NCI-H1105 treated with DMSO at 0.1 percent for 48 hours (cell line): Measurements from ENCODE around the gene NELL2.

Experiments
- DNase-seq: peaks from one replicate; lab custom pipeline; 2025; lab: John Stamatoyannopoulos, UW

The NELL2 gene

GRCh38 chr12:44616402-44616801, 259.7 kb downstream of the NELL2 start:
- DNase-seq, result peak; percentile 62

DNA sequence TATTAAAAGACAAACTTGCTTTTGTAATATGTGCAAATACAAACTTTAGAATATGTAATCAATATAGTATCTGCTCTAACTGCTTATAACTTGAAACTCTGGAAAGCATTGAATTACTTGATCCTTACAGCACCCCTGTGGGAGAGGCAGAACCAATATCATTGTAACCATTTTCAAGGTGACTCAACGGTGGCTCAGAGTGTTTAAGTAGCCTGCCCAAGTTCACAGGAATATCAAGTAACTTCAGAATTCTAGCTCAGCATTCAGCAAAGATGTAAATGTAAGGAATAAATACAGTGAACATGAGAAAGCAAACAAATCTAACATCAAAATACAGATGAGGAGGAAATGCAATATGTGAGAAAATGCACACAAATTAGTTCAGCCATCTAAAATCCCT, 264.6 kb downstream of the NELL2 start:
- DNase-seq, result no peak

DNA sequence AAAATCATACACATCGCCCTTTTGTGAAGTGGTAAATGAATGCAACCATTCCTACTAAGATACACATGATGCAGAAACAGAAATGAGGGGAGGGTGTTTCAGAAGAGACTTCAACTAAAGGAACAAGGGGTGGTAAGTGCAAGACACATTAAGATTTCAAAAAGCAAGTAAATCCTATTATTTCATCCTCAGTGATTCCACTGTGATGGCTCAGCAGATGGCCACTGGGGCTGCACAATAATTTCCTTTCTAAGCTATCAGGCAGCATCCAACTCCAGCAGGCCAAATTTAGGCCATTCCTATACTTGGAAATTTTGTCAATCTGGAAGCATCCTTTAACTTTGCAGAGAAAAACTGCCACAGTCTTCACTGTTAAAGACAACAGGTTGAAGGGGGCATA, 272.4 kb downstream of the NELL2 start:
- DNase-seq, result no peak

- DNase-seq, result no peak
These were observed 283.5 kb downstream of the NELL2 start for GRCh38 chr12:44592626-44593025.

- DNase-seq, result peak; percentile 14
These were observed 286.4 kb downstream of the NELL2 start for GRCh38 chr12:44589697-44590096.

GRCh38 chr12:44588651-44589050, 287.5 kb downstream of the NELL2 start:
- no peak for DNase-seq

DNA sequence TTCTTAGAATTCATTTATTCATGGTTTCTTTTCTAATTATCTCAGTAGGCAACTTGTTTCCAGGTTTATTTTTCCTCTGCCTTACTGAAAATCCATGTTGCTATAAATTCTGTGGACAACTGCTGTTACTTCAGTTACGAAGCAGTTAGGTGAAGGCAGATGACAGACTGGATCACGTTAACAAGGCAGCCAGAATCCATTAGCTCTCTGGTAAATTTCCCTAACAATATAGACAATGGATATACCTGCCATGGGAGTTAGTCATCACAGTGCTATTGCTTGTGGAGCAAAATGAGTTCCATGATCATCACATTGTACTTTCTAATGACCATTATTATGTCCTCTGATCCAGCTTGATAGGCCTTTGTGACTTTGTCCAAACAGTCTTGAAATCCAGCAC, 291.5 kb downstream of the NELL2 start:
- no peak for DNase-seq

DNA sequence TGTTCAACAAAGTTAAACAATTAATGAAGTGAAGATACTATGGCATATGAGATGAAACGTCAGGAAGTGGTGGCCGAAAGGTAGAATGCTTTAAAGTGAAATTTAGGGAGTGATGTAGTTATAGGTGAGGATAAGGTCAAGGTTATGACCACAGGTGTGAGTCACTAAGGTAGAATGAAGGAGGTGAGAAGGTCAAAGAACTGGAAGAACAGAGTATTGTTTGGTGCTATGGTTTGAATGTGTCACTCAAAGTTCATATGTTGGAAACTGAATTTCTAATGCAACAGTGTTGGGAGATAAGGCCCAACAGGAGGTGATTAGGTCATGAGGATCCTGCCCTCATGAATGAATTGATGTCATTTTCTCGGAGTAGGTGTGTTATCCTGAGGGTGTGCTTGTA, 293.6 kb downstream of the NELL2 start:
- DNase-seq, result no peak

- DNase-seq, result no peak
These were observed 294.4 kb downstream of the NELL2 start for GRCh38 chr12:44581642-44582242.

DNA sequence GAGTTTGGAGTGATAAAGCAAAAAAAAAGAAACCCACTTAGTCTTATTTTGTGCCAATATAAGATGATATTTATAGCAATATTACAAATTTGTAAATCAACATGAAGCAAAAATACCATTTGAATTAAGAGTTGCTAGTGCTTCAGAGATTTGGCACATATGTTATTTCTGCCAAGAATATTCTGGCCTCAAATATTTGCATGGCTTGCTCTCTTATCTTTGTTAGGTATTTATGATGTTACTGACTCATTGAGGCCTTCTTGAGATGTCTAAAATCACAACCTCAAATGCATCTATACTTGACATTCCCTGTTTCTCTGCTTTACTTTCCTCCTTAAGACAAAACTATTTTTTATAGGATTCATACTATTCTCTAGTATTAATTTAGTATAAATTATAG, 301.5 kb downstream of the NELL2 start:
- DNase-seq, result no peak

- DNase-seq, result no peak
These were observed 302.4 kb downstream of the NELL2 start for GRCh38 chr12:44573723-44574122.

GRCh38 chr12:44571006-44571550, 305.0 kb downstream of the NELL2 start:
- DNase-seq, result peak; percentile 19

- peak; percentile 12 for DNase-seq
These were observed 306.0 kb downstream of the NELL2 start for GRCh38 chr12:44570036-44570583.

DNA sequence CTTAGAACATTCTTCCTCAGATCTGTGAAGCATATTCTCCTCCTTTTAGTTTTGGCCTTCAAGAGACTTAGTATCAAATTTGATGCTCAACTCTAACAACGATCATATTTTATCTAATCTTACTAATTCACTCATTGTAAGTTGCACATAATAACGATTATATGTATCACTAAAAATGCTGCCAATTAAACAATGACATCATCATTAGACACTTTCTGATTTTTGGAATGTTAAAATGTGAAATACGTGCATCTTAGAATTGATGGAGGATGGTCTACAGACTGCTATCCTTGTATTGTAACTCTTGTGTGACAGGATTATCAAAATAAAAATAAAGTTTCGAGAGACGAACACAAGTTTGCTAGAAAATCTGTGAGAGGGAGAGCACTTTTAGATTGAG, 311.0 kb downstream of the NELL2 start:
- no peak for DNase-seq

- no peak for DNase-seq
These were observed 312.6 kb downstream of the NELL2 start for GRCh38 chr12:44563486-44563885.

DNA sequence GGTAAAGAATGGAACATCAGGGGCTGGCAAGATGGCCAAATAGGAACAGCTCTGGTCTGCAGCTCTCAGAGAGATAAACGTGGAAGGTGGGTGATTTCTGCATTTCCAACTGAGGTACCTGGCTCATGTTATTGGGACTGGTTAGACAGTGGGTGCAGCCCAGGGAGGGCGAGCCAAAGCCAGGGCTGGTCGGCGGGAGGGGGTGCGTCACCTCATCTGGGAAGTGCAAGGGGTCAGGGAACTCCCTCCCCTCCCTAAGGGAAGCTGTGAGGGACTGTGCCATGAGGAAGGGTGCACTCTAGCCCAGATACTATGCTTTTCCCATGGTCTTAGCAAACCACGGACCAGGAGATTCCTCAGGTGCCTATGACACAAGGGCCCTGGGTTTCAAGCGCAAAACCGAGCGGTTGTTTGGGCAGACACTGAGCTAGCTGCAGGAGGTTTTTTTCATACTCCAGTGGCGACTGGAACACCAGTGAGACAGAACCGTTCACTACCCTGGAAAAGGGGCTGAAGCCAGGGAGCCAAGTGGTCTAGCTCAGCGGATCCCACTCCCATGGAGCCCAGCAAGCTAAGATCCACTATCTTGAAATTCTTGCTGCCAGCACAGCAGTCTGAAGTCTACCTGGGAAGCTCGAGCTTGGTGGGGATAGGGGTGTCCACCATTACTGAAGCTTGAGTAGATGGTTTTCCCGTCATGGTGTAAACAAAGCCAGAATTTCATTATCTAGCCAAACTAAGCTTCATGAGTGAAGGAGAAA, 317.6 kb downstream of the NELL2 start:
- DNase-seq, result no peak

GRCh38 chr12:44555454-44555853, 320.7 kb downstream of the NELL2 start:
- DNase-seq, result no peak

DNA sequence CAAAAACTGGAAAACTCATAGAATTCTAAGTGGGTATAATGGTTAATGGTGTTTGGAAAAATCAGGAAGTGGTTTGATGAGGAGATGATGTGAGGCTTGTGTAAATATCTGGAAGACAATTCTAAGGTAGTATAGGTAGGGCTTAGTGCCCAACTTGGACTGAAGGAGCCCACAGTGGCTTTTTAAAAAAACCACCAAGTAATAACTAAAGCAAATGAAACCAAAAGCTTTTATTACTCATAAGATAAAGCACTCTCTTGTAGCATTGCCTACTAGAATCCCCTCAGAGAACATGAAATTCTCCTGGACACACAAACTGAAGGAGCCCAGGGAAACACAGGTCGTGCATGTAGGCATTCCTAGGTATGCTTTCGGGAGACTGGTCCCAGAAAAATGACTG, 324.5 kb downstream of the NELL2 start:
- DNase-seq, result no peak

GRCh38 chr12:44550377-44550776, 325.7 kb downstream of the NELL2 start:
- DNase-seq, result no peak

GRCh38 chr12:44546060-44546459, 330.1 kb downstream of the NELL2 start:
- no peak for DNase-seq

DNA sequence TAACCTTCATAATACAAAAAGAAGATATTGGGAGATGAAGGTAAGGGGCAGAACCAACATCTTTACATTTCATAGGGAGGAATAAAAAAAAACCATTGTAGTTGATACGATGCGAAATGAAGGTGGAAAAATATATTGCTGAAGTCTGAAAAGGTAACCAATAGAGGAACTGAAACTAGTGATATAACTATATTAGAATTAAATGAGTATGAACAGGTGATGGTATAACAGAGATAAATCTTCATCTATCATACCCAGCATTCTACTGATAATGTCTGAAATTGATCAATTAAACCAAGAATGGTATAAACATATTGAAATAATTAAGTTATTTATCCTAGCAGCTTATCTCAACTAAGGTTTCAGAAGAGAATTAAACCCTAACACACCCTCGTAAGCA, 332.1 kb downstream of the NELL2 start:
- no peak for DNase-seq

GRCh38 chr12:44542716-44543115, 333.4 kb downstream of the NELL2 start:
- no peak for DNase-seq

DNA sequence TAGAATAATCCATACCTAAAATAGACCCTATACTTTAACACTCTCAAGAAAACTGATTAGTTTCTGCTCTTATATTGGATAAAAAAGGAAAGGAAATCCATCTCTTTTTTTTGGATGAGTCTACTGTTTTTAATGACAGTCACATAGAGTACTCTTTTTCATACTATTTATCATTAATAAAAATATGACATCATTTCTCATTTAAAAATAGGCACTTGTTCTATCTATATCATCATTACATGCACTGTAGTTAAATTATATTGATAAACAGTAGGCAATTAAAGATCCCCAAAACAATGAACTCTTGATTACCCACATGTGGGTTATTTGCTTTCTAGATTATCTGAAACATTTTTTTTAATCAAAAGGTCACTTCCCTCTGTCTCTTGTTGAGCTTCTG, 338.8 kb downstream of the NELL2 start:
- no peak for DNase-seq
